Bronchial epithelial cell (primary cell): ENCODE data around the gene TRIM71. TPM values are rescaled to one million over a fixed set of nuclear protein-coding genes. Genes with fewer than 3 reads are reported as not detected.

Source experiments
- DNase-seq: peaks from one replicate; pipeline ENCODE4 v3.0.0-alpha.2; 2010; ENCODE audit warnings: low read depth
- FAIRE-seq: peaks from 2 replicates; lab custom pipeline; 2011; peaks lifted over from hg19 to GRCh38; lab: Jason Lieb, UNC
- H3K27me3 ChIP-seq: 2 replicates; pipeline ENCODE4 v1.5.1; 2011; ENCODE audit warnings: low read length; ENCODE audit not compliant: control insufficient read depth, insufficient read depth
- H3K36me3 ChIP-seq: 2 replicates; pipeline ENCODE4 v1.5.1; 2011; ENCODE audit warnings: low read length; ENCODE audit not compliant: control insufficient read depth, insufficient read depth
- H3K4me3 ChIP-seq: 2 replicates; pipeline ENCODE4 v1.5.1; 2011; ENCODE audit warnings: mild to moderate bottlenecking, low read depth, low read length, control low read depth
- CTCF ChIP-seq: IDR thresholded peaks from 2 replicates; pipeline ENCODE4 v1.5.1; 2011; ENCODE audit warnings: mild to moderate bottlenecking, moderate library complexity, low read length, control low read depth, inconsistent platforms; ENCODE audit not compliant: insufficient read depth, severe bottlenecking
- total RNA-seq: library from RNA; depleted of rRNA; stranded (reverse); fragments of >200 nt; gene quantifications from 2 replicates; pipeline ENCODE4 v1.2.1, GENCODE V29; 2014

The TRIM71 gene
- total RNA-seq, 1 donor from 2014 or later, result not detected

GRCh38 chr3:32885283-32885901, 67.6 kb downstream of the TRIM71 start:
- FAIRE-seq, result no peak
- DNase-seq, result no peak
- H3K4me3 ChIP-seq, result no peak overlapping the region
- H3K36me3 ChIP-seq, result no peaks in the 10 kb centered on the region
- H3K27me3 ChIP-seq, result no peaks in the 10 kb centered on the region
- no peak for TF ChIP-seq CTCF

DNA sequence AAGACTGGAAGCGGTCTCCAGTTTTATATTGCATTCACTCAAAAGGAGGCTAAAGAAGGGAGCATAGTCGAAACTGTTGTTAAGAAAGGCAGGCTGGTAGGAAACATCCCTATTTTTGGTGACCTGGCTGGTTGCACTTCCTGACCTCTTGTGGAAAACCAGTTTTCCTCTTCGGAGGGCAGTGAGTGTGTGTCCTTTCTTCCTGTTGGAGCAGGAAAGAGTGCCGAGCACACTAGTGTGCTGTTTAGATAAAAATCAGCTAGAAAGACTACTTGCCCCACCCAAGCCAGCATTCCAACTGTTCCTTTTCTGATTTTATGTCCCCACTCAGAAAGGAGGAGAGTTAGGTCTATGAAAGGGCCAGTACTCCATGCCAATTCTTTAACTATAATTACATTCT, 68.5 kb downstream of the TRIM71 start:
- no peak for DNase-seq
- no peaks in the 10 kb centered on the region for H3K36me3 ChIP-seq
- no peaks in the 10 kb centered on the region for H3K27me3 ChIP-seq
- TF ChIP-seq CTCF, result no peak
- H3K4me3 ChIP-seq, result no peak overlapping the region
- no peak for FAIRE-seq

- no peak for TF ChIP-seq CTCF
- DNase-seq (no peak), FAIRE-seq (no peak)
These were observed 69.1 kb downstream of the TRIM71 start for GRCh38 chr3:32886911-32887310.

GRCh38 chr3:32888739-32889138, 70.9 kb downstream of the TRIM71 start:
- no peak for TF ChIP-seq CTCF
- peaks cover 4% of the 10 kb centered on the region for H3K27me3 ChIP-seq
- no peaks in the 10 kb centered on the region for H3K36me3 ChIP-seq
- H3K4me3 ChIP-seq, result no peak overlapping the region
- DNase-seq (no peak), FAIRE-seq (no peak)

More at GRCh38 chr3:32886911-32887310, 69.1 kb downstream of the TRIM71 start:
- no peak overlapping the region for H3K4me3 ChIP-seq
- no peaks in the 10 kb centered on the region for H3K27me3 ChIP-seq
- H3K36me3 ChIP-seq, result no peaks in the 10 kb centered on the region

GRCh38 chr3:32890420-32891276, 72.9 kb downstream of the TRIM71 start:
- no peak for DNase-seq
- FAIRE-seq, result no peak
- H3K36me3 ChIP-seq, result no peaks in the 10 kb centered on the region
- TF ChIP-seq CTCF, result no peak
- H3K27me3 ChIP-seq, result peaks cover 4% of the 10 kb centered on the region
- no peak overlapping the region for H3K4me3 ChIP-seq
